Measurements from ENCODE around the gene TWIST2. TPM values are rescaled to one million over a fixed set of nuclear protein-coding genes. Genes with fewer than 3 reads are reported as not detected.

The TWIST2 gene
- 10 to 100 TPM; 41.4 to 62.1 TPM for total RNA-seq

- ATAC-seq (ENCODE audit: insufficient number of reproducible peaks, low FRiP score, low read depth) (peak; percentile 87), DNase-seq (ENCODE audit: low spot score) (peak; percentile 52)
- H3K4me3 ChIP-seq: peak within 1 kb of the TSS; percentile 89
- H3K27ac ChIP-seq: peak within 1 kb of the TSS; percentile 84 to 89
- TF ChIP-seq, protein P1, sequence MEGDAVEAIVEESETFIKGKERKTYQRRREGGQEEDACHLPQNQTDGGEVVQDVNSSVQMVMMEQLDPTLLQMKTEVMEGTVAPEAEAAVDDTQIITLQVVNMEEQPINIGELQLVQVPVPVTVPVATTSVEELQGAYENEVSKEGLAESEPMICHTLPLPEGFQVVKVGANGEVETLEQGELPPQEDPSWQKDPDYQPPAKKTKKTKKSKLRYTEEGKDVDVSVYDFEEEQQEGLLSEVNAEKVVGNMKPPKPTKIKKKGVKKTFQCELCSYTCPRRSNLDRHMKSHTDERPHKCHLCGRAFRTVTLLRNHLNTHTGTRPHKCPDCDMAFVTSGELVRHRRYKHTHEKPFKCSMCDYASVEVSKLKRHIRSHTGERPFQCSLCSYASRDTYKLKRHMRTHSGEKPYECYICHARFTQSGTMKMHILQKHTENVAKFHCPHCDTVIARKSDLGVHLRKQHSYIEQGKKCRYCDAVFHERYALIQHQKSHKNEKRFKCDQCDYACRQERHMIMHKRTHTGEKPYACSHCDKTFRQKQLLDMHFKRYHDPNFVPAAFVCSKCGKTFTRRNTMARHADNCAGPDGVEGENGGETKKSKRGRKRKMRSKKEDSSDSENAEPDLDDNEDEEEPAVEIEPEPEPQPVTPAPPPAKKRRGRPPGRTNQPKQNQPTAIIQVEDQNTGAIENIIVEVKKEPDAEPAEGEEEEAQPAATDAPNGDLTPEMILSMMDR (IDR thresholded peaks at IDR 0.05): no peak
- no peaks in the 10 kb centered on the region for H3K9me3 ChIP-seq
- no peaks in the 10 kb centered on the region for H3K27me3 ChIP-seq (replicated peaks; ENCODE audit: insufficient read depth)
- H3K36me3 ChIP-seq: no peaks in the 10 kb centered on the region
- peaks cover 12 to 23% of the 10 kb centered on the region in 2 donors for H3K4me1 ChIP-seq (ENCODE audit: control insufficient read depth in 1 of 2, low read depth in 2 of 2)
Measured at GRCh38 chr2:238847841-238848690, at the start of gene TWIST2. Gene TWIST2 (plus strand): TSS chr2:238848085. CDS start chr2:238848216, 131 bp downstream.

DNA sequence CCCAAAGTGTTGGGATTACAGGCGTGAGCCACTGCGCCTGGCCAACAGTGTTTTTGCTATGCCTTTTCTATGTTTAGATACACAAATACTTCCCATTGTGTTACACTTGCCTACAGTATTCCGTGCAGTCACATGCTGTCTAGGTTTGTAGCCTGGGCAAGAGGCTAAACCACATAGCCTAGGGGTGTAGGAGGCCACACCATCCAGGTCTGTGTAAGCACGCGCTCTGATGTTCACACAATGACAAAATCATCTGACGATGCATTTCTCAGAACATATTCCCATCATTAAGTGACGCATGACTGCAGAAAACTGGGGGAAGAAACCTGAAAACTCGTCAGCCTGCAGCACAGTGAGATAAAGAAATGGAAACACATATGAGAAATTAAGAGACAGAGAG lies 46.1 kb upstream of the TWIST2 start:
- DNase-seq (ENCODE audit: low spot score) (no peak), ATAC-seq (ENCODE audit: insufficient number of reproducible peaks, low FRiP score, low read depth) (no peak)
- Histone ChIP-seq H3K27me3 (replicated peaks; ENCODE audit: insufficient read depth) (no peaks in the 10 kb centered on the region), H3K27ac (no peak overlapping the region), H3K9me3 (no peaks in the 10 kb centered on the region), H3K36me3 (no peaks in the 10 kb centered on the region), H3K4me1 (ENCODE audit: control insufficient read depth in 1 of 2, low read depth in 2 of 2) (peaks cover 0 to 9% of the 10 kb centered on the region in 2 donors), H3K4me3 (no peak overlapping the region)
- TF ChIP-seq, protein P1 (IDR thresholded peaks at IDR 0.05): no peak

DNA sequence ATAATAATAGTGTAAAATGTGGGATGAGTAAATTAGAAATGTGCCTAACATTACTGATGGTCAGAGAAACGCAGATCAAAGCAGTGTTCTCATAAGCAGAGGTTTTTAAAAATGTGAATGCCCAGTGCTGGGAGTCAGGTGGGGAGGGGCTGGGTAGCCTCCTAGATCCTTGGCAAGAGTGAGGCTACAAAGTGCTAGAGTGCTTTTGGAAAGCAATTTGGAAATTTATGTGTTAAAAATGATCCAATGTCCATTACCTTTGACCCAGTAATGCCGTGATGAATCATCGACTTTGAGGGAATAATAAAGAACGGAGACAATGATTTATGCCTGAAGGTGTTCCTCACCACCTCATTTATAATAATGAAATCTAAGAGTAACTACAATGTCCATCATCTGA lies 44.9 kb upstream of the TWIST2 start:
- H3K4me1 ChIP-seq (ENCODE audit: control insufficient read depth in 1 of 2, low read depth in 2 of 2): peaks cover 0 to 9% of the 10 kb centered on the region in 2 donors
- TF ChIP-seq, protein P1 (IDR thresholded peaks at IDR 0.05): no peak
- H3K27ac ChIP-seq: no peak overlapping the region
- no peaks in the 10 kb centered on the region for H3K9me3 ChIP-seq
- no peaks in the 10 kb centered on the region for H3K27me3 ChIP-seq (replicated peaks; ENCODE audit: insufficient read depth)
- DNase-seq (ENCODE audit: low spot score) (no peak), ATAC-seq (ENCODE audit: insufficient number of reproducible peaks, low FRiP score, low read depth) (no peak)
- H3K4me3 ChIP-seq: no peak overlapping the region
- no peaks in the 10 kb centered on the region for H3K36me3 ChIP-seq

DNA sequence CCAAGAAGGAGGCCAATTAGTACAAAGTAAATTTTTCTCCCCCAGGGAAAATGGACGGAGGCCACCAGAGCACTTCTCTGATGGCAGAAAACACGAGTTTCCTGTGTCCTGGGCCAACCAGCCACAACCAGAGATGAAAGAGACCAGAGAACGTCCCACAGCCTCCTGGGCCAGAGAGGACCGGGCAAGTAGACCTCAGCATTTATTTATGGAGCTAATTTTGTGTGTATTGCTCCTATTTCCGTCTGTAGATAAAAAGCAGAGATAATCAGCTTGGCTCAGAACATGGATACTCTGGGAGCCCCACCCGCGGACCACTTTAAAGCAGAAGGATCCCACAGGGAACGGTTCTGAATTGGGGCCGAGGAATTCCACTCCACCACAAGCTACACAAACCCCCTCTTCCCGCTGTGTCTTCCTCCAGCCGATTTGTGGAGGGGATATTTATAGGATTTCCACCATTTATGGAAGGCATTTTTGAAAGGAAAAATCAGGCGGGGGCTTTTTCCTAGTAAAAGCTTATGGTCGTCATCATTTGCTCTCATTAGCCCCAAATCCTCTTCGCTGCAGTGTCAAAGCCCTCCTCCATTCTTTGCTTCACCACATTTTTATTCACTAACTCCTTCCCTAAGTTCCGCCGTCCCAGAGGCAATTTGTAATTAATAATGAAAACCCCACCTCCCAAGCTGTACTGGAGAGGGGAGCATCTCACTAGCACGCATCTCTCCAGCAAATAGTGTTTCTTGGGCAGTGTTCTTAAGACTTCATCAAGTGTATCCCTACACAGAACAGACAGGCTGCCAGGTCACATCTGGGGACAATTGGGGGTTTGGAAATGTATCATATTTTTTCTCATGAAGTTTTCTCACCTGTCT lies 43.7 kb upstream of the TWIST2 start:
- no peak for ATAC-seq (ENCODE audit: insufficient number of reproducible peaks, low FRiP score, low read depth)
- Histone ChIP-seq H3K4me1 (ENCODE audit: control insufficient read depth in 1 of 2, low read depth in 2 of 2) (peaks cover 0 to 9% of the 10 kb centered on the region in 2 donors), H3K36me3 (no peaks in the 10 kb centered on the region), H3K9me3 (no peaks in the 10 kb centered on the region), H3K27me3 (replicated peaks; ENCODE audit: insufficient read depth) (no peaks in the 10 kb centered on the region), H3K27ac (no peak overlapping the region), H3K4me3 (no peak overlapping the region)
- DNase-seq (ENCODE audit: low spot score): no peak
- TF ChIP-seq, protein P1 (IDR thresholded peaks at IDR 0.05): no peak

DNA sequence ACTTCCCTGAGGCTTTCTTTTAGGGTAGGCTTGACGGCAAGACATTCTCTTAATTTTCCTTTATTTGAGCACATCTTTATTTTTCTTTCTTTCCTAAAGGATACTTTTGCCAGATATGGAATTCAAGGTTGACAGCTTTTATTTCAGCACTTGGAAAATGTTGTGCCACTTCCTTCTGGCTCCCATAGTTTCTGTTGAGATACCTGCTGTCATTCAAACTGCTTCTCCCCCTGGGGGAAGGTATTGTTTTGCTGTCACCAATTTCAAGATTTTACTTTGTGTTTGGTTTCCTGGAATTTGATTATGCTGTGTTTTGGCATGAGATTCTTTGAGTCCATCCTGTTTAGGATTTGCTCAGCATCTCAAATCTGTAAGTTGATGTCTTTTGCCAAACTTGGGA lies 39.1 kb upstream of the TWIST2 start:
- Histone ChIP-seq H3K27me3 (replicated peaks; ENCODE audit: insufficient read depth) (no peaks in the 10 kb centered on the region), H3K4me1 (ENCODE audit: control insufficient read depth in 1 of 2, low read depth in 2 of 2) (peaks cover 0 to 4% of the 10 kb centered on the region in 2 donors), H3K36me3 (no peaks in the 10 kb centered on the region), H3K9me3 (no peaks in the 10 kb centered on the region), H3K27ac (no peak overlapping the region), H3K4me3 (no peak overlapping the region)
- no peak for ATAC-seq (ENCODE audit: insufficient number of reproducible peaks, low FRiP score, low read depth)
- no peak for DNase-seq (ENCODE audit: low spot score)
- TF ChIP-seq, protein P1 (IDR thresholded peaks at IDR 0.05): no peak

Data from thoracic aorta (tissue), 2 donors.